Gastroesophageal sphincter (tissue), 3 donors: ENCODE data around the gene IL6.

ENCODE experiments used
- POLR2A ChIP-seq, 2 donors: fragments of 450-650 bp; IDR thresholded peaks; one replicate each; pipeline ENCODE4 v1.6.1; 2017; ENCODE audit warnings: antibody characterized with exemption in 2 of 2, mild to moderate bottlenecking in 2 of 2, moderate library complexity in 1 of 2
- TF ChIP-seq, protein P1 (sequence below), 4 experiments: fragments of 200-600 bp in 2 of 4; fragments of 450-650 bp in 2 of 4; sonication (generic) in 1 of 4; IDR thresholded peaks; one replicate each; pipeline ENCODE4 v1.5.1; 2017 to 2019; ENCODE audit warnings: antibody characterized with exemption in 4 of 4, mild to moderate bottlenecking in 2 of 4, moderate library complexity in 2 of 4

DNA sequence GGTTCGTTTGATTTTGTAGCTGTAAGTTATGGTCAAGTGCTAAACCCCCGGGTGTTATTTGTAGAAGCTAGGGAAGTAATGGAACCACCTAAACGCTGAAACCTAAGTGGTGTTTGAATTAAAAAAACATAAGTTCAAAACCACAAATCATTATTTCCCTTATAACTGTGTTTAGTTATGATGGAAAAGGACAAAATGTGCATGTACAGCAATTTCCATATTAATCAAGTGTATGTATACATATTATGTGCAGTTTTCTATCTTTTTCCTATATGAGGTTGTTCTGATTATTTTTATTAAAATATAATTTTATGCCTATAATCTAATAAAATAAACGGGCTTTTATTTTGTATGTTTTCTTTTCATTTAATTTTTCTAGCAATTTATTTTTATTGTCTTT lies 45.9 kb downstream of the IL6 start:
- TF ChIP-seq, protein P1, sequence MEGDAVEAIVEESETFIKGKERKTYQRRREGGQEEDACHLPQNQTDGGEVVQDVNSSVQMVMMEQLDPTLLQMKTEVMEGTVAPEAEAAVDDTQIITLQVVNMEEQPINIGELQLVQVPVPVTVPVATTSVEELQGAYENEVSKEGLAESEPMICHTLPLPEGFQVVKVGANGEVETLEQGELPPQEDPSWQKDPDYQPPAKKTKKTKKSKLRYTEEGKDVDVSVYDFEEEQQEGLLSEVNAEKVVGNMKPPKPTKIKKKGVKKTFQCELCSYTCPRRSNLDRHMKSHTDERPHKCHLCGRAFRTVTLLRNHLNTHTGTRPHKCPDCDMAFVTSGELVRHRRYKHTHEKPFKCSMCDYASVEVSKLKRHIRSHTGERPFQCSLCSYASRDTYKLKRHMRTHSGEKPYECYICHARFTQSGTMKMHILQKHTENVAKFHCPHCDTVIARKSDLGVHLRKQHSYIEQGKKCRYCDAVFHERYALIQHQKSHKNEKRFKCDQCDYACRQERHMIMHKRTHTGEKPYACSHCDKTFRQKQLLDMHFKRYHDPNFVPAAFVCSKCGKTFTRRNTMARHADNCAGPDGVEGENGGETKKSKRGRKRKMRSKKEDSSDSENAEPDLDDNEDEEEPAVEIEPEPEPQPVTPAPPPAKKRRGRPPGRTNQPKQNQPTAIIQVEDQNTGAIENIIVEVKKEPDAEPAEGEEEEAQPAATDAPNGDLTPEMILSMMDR (IDR thresholded peaks at IDR 0.05) = no peak
- no peak for TF ChIP-seq POLR2A (IDR thresholded peaks at IDR 0.05)
